ENCODE results near the gene PTGDS. TPM values are rescaled to one million over a fixed set of nuclear protein-coding genes. Genes with fewer than 3 reads are reported as not detected.

PTGDS gene
- total RNA-seq, 2 experiments from 2014 or later = 40.6 to 41.0 TPM

DNA sequence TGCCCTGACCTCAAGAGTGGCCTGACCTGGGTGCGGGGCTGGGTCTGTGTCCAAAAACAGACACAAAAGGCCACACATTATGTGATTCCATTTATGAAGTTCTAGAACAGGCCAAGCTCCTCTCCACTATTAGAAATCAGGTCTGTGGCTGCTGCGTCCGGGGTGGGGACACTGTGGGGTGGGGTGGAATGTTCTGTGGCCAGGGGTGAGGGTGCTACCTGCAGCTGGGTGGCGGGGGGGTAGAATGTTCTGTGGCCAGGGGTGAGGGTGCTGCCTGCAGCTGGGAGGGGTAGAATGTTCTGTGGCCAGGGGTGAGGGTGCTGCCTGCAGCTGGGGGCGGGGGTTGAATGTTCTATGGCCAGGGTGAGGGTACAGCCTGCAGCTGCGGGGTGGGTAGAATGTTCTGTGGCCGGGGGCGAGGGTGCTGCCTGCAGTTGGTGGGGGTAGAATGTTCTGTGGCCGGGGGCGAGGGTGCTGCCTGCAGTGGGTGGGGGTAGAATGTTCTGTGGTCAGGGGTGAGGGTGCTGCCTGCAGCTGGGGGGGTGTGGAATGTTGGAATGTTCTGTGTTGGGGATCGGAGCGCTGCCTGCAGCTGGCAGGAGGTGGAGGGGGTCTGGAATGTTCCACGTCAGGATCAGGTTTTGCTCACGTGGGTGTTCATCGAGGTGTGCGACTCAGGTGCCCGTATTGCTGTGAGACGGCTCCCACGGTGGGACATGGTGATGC is 16.9 kb upstream of the PTGDS start:
- H3K36me3 ChIP-seq (ENCODE audit: insufficient read depth, low read length) = no peaks in the 10 kb centered on the region
- peaks cover 79% of the 10 kb centered on the region for H3K4me1 ChIP-seq (ENCODE audit: insufficient read depth, low read length)
- H3K27ac Mint-ChIP-seq = peak overlapping the region; percentile 65
- H3K27me3 ChIP-seq (ENCODE audit: control insufficient read depth in 1 of 2, insufficient read depth in 2 of 2, low read length in 2 of 2) = no peaks in the 10 kb centered on the region
- CTCF ChIA-PET = no interaction called here
- H3K4me3 Mint-ChIP-seq = peak overlapping the region; percentile 54
- POLR2A ChIA-PET = interaction anchor here (0.6 to 2.2 kb wide), 8 partner anchors 9 to 96 kb away, joined by 3 to 12 read pairs (median 4); no protein-coding TSS in a partner anchor
- no peaks in the 10 kb centered on the region for H3K27me3 Mint-ChIP-seq
- H3K4me1 Mint-ChIP-seq (ENCODE audit: low read depth) = peaks cover 18% of the 10 kb centered on the region
- no peaks in the 10 kb centered on the region for H3K36me3 Mint-ChIP-seq (ENCODE audit: low read depth)
- H3K9me3 ChIP-seq (ENCODE audit: control insufficient read depth in 1 of 2, insufficient read depth in 1 of 2, low read length in 2 of 2) = peaks cover 0 to 3% of the 10 kb centered on the region in 2 experiments
- no peak overlapping the region for H3K27ac ChIP-seq (ENCODE audit: low read depth in 1 of 2, low read length in 2 of 2)
- peak in 4 of 14 experiments; percentile 39 to 80 (median 51) for DNase-seq
- intact Hi-C loops (cut with DNase I, micrococcal nuclease) = no loop called here
- no peak overlapping the region for H3K4me3 ChIP-seq (ENCODE audit: low read length)
- ATAC-seq (ENCODE audit: poor library complexity) = peak; percentile 63
- TF ChIP-seq, protein P1, sequence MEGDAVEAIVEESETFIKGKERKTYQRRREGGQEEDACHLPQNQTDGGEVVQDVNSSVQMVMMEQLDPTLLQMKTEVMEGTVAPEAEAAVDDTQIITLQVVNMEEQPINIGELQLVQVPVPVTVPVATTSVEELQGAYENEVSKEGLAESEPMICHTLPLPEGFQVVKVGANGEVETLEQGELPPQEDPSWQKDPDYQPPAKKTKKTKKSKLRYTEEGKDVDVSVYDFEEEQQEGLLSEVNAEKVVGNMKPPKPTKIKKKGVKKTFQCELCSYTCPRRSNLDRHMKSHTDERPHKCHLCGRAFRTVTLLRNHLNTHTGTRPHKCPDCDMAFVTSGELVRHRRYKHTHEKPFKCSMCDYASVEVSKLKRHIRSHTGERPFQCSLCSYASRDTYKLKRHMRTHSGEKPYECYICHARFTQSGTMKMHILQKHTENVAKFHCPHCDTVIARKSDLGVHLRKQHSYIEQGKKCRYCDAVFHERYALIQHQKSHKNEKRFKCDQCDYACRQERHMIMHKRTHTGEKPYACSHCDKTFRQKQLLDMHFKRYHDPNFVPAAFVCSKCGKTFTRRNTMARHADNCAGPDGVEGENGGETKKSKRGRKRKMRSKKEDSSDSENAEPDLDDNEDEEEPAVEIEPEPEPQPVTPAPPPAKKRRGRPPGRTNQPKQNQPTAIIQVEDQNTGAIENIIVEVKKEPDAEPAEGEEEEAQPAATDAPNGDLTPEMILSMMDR (IDR thresholded peaks at IDR 0.05) = no peak
- peaks cover 2% of the 10 kb centered on the region for H3K9me3 Mint-ChIP-seq

DNA sequence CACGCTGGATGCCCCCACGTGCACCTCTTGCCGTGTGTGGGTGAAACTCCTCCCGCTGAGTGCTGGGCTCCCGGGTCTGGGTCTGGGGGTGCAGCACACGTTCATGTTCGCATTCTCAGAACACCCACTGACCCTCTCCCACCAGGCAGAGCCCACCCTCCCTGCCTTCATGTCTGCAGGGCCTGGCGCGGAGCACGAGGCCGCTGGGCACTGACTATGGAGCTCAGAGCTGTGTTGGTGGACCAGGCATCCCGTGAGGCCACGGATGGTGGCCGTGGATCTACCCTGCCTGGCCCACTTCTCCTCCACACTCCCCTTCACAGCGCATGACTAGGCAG is 16.4 kb upstream of the PTGDS start:
- H3K27ac Mint-ChIP-seq = no peak overlapping the region
- H3K4me3 Mint-ChIP-seq = no peak overlapping the region

DNA sequence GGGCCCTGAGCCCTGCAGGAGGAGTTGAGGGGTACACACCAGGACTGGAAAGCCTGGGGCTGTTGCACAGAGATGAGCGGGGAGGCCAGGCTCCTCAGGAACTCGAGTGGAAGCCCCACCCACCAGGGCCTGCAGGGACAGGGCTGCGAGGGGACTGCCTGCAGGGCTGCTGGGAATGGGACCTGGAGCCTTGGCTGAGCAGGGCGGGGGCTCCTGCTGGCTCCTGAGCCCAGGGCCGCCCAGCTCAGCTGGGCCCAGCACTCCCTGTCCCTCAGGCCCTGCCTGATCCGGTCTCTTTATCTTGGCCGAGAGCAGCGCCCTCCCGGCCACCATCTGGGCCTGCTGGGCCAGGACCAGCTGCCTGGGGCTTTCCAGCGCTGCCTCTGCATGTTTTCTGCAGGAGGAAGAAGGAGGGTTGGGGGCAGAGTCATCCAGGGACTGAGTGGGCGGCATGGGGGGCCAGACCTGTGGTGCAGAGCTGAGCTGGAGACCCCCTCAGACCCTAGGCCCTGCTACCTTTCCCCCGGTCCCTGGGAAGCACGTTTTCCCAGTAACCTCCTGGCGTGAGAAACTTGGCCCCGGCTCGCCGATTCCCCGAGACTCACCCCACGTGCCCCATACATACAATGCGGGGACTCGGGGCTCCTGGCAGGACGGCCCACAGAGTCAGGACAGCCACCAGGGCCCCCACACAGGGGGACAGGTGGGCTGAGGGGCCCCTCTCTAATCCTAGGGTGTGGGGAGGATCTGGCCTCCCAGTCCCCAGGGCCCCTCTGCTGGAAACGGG is 15.8 kb upstream of the PTGDS start:
- Histone ChIP-seq H3K27me3 (ENCODE audit: control insufficient read depth in 1 of 2, insufficient read depth in 2 of 2, low read length in 2 of 2) (no peaks in the 10 kb centered on the region), H3K27ac (ENCODE audit: low read depth in 1 of 2, low read length in 2 of 2) (no peak overlapping the region), H3K36me3 (ENCODE audit: insufficient read depth, low read length) (no peaks in the 10 kb centered on the region), H3K4me1 (ENCODE audit: insufficient read depth, low read length) (peaks cover 89% of the 10 kb centered on the region), H3K9me3 (ENCODE audit: control insufficient read depth in 1 of 2, insufficient read depth in 1 of 2, low read length in 2 of 2) (peaks cover 0 to 3% of the 10 kb centered on the region in 2 experiments), H3K4me3 (ENCODE audit: low read length) (no peak overlapping the region)
- ChIA-PET CTCF (interaction anchor here (0.8 kb wide), 1 partner anchor 119 kb away, joined by 3 read pairs; the partner anchor contains the start of gene AJM1), POLR2A (interaction anchor here (2.2 kb wide), 1 partner anchor 14 kb away, joined by 12 read pairs; no protein-coding TSS in a partner anchor)
- TF ChIP-seq, protein P1 (IDR thresholded peaks at IDR 0.05) = no peak
- ATAC-seq (ENCODE audit: poor library complexity) = no peak
- Mint-ChIP-seq H3K27ac (no peak overlapping the region), H3K27me3 (no peaks in the 10 kb centered on the region), H3K4me1 (ENCODE audit: low read depth) (peaks cover 28% of the 10 kb centered on the region), H3K4me3 (no peak overlapping the region), H3K9me3 (no peaks in the 10 kb centered on the region), H3K36me3 (ENCODE audit: low read depth) (no peaks in the 10 kb centered on the region)
- DNase-seq = no peak
- intact Hi-C loops (cut with DNase I, micrococcal nuclease) = no loop called here

More for the DNA sequence above, 16.4 kb upstream of the PTGDS start:
- Histone ChIP-seq H3K4me1 (ENCODE audit: insufficient read depth, low read length) (peaks cover 85% of the 10 kb centered on the region), H3K27ac (ENCODE audit: low read depth in 1 of 2, low read length in 2 of 2) (no peak overlapping the region), H3K9me3 (ENCODE audit: control insufficient read depth in 1 of 2, insufficient read depth in 1 of 2, low read length in 2 of 2) (peaks cover 0 to 3% of the 10 kb centered on the region in 2 experiments), H3K36me3 (ENCODE audit: insufficient read depth, low read length) (no peaks in the 10 kb centered on the region), H3K4me3 (ENCODE audit: low read length) (no peak overlapping the region), H3K27me3 (ENCODE audit: control insufficient read depth in 1 of 2, insufficient read depth in 2 of 2, low read length in 2 of 2) (no peaks in the 10 kb centered on the region)
- ATAC-seq (ENCODE audit: poor library complexity) (no peak), DNase-seq (no peak)
- ChIA-PET CTCF (no interaction called here), POLR2A (interaction anchor here (0.7 to 2.2 kb wide), 3 partner anchors 15 to 41 kb away, joined by 3 to 12 read pairs (median 3); no protein-coding TSS in a partner anchor)
- TF ChIP-seq, protein P1 (IDR thresholded peaks at IDR 0.05) = no peak
- Mint-ChIP-seq H3K9me3 (peaks cover 2% of the 10 kb centered on the region), H3K4me1 (ENCODE audit: low read depth) (peaks cover 23% of the 10 kb centered on the region), H3K36me3 (ENCODE audit: low read depth) (no peaks in the 10 kb centered on the region), H3K27me3 (no peaks in the 10 kb centered on the region)
- intact Hi-C loops (cut with DNase I, micrococcal nuclease) = no loop called here

All from CD4-positive, alpha-beta T cell (primary cell).